DND-41 (cell line): Measurements from ENCODE around the gene WFIKKN2.

Experiments
- CTCF ChIP-seq: IDR thresholded peaks from 2 replicates; pipeline ENCODE4 v1.5.1; 2012; ENCODE audit warnings: borderline replicate concordance, low read length, moderate library complexity, mild to moderate bottlenecking; ENCODE audit not compliant: poor library complexity, severe bottlenecking; ENCODE audit errors: extremely low read depth
- EZH2 ChIP-seq: IDR thresholded peaks from 3 replicates; pipeline ENCODE4 v1.6.1; 2012; ENCODE audit warnings: borderline replicate concordance, low read depth, mild to moderate bottlenecking, moderate library complexity, low read length, inconsistent platforms; ENCODE audit not compliant: severe bottlenecking

- TF ChIP-seq EZH2 = no peak
- no peak for TF ChIP-seq CTCF
Observed at GRCh38 chr17:50834429-50835300, 721 bp upstream of the WFIKKN2 start.
